GM18873 (cell line): ENCODE results near the gene TPRG1.

Experiments used
- ATAC-seq: cut with Tn5 transposase; IDR thresholded peaks from one replicate; pipeline ENCODE4 v1.9.1; 2021; ENCODE audit warnings: mild to moderate bottlenecking, moderate library complexity, moderate number of reproducible peaks; ENCODE audit not compliant: unreplicated experiment, low FRiP score

TPRG1 gene

DNA sequence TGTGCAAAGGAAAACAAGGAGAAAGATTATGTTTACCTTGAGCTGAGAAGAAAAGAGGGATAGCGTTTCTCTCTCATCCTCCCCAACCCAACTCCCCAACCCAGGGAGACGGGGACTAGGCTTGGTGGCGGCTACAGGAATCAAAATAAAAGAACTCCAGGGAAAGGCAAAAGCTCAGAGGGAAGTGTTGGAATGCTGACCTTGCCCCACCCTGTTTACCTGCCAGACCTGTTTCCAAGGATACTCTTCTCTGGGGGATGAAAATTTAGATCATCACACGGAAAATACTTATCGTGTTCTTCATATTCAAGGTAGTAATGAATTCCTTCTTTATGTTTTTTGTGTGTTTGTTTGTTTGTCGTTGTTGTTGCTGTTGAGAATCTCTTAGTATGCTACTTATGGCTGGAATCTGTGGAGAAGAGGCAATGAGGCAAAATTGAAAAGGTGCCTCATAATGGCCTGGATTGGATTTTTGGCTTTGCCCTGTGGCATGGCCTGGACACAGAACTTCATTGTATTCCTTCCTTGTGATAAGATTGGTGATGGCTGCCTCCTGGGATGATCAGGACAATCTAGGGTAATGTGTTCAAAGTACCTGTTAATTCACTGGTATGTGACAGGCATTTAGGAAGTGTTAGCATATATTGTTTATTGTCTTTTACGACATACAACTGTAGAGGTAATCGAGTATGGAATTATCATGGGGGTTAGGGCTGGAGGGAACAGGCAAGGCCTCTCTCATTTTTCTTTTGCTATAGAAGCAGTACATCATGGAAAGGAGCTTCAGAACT is 11.1 kb upstream of the TPRG1 start:
- no peak for ATAC-seq

DNA sequence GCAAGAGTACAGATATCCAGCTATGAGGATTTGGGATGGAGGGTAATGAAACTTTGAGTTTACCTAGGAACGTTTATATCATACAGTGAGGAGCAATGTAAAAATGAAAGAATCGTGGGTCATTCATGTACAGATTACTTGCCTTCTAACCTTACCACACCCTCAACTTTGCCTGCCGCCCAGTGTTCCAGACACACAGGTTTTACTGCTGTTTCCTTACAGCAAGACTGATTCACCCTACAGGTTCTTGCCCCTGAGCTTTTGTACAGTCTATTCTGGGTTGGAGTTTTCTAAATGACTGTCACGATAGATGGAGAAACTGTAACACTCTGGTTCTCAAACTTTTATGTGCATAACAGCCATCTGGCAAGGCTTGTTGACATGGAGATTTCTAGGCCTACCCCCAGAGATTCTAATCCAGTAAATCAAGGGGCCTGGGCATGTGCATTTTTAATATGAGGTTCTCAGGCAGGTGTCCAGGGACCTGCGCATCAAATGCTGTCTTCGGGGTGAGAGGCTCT is 6.6 kb upstream of the TPRG1 start:
- ATAC-seq, result no peak

DNA sequence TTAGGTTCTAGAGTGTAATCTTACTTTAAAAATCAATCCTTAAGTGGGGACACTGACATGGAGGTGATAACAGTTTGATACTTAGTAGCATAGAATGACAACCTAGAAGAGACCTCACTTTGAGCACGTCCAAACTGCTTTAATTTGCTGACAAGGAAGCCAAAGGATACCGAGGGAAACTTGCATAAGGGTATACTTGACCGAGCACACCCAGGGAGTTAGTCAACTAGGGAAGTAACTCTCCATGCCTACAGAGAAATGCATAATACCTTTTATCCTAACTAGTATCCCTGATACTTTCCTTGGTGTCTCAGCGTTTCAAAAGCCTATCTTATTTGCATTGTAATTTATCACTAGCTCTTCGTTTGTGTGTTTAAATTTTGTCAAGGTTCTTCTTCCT is 5.5 kb upstream of the TPRG1 start:
- ATAC-seq, result no peak

DNA sequence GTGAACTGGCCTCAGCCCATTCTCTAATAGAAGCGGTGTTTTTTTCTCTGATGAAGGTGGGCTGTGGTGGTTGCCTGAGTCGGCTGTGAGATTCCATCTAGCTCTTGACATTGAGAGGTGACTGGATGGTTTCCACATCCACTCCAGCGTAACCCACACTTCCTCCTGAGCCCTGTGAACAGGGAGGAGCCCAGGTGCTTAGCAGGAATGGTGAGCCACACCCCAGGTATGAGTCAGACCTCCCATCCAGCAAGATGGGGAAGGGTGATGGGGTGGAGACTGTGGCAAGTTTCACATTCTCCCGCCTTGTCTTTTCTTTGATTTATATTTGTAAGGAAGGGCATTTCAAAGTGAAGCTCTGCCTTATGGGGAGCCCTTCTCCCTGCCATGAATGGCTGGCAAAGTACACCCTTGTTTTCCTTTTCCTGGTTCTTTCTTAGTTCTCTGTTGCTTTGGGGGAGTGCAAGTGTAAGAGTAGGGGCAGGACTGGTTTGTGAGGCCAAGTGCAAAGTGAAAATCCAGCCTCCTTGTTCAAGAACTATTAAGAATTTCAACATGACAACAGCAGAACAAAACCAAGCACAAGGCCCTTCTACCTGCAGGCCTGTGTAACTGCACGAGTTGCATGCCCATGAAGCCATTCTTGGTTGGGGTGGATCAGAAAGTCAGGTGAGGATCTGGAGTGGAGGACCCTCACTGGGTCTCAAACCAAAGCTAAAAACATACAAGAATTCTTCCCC is 4.6 kb upstream of the TPRG1 start:
- ATAC-seq, result no peak

DNA sequence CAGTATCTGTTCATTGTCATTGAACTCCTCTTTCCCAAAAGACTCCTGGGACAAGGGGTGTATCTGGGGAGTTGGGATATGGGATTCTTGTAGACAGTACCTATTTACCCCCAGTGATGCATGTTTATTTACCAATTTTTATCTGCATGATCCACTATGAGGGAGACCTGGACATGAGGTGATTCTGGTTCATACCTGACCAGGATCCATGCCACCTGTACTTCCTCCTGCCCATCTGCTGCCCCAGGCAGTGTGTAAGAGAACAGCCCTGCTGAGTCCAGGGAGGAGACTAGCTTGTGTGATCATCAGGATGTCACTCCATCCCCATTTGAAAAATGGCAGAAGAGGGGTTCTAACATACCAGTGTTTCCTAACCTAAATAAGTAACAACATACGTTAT is 3.1 kb upstream of the TPRG1 start:
- ATAC-seq, result no peak

DNA sequence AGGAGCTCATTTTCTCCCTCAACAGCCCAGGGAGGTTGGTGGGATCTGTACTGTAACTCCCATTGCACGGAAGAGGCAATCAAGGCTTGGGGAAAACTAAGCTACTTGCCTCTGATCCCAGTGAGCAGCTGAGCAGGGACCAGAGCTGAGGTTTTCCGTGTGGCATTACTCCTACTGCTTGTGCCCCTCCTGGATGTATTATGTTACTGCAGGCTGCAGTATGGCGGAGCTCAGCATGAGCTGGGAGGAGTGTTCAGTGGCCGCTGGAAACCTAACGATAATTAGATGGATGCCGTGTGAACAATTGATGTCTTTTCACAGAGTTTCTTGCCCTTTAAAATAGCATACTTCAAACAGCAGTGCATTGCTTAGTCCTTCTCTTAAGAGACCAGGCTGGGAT is 2.0 kb upstream of the TPRG1 start:
- no peak for ATAC-seq

DNA sequence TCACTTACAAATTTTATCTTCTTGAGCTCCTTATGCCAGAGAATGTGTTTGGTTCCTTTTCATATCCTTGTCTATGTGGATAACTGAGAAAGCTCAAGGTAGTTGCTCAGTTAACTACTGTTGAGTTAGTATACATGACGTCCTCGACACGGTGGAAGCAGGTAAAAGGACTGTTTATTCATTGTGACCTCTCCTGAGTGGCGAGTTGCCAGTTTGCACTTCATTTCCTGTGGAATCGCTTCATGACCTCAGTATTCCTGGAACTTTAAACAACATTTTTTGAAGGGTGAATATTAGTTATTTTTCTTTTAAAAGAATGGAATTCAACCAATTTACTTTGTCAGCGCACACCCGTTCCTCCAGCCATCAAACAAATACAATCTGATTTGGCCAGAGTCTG is 1.2 kb upstream of the TPRG1 start:
- no peak for ATAC-seq

DNA sequence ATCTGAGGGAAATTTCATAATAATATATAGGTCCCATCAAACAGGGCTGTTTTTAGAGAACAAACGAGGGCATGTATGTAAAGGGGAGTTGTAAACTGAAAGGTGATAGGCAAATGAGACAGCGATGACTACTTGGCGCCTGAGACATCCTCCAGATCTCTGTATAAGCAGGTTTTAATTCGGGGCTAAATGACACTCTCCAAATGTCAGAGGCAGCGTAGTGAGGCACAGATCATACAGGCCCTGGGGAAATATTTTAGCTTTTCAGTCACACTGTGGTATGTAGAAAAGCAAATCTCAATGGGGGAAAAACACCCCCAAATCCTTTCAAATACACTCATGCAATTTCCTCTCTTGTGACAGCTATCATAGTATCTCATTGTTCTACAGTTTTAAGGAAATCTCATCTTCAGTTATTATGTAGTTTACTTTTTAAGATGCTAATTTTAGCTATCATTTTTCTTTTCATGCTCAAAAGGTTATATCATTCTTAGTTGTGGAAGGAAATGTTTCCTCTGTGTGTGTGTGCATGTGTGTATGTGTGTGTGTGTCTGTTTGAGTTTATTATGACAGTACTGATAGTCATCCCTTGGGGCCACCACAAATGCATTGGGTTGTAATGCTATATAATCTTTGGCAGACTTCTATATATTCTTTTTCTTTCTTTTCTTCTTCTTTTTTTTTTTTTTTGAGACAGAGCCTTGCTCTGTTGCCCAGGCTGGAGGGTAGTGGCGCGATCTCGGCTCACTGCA is 1.1 kb downstream of the TPRG1 start:
- no peak for ATAC-seq

DNA sequence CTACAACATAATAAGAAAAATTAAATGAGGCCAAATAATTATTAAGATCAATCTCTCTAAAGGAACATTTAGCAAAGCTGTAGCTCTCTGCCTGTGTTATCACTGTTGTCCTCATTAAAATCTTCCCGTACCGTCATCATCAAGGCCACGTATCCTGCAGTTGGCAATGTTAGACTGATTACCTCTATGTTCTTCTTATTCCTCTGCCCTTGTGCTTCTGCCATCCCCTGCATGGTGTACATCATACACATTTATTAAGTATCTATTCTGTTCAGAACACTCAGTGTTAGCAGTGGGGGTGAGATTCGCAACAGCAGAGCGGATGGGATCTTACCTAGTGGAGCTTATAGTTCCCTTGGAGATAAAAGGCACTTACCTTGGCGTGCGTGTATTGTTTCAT is 12.8 kb downstream of the TPRG1 start:
- no peak for ATAC-seq

DNA sequence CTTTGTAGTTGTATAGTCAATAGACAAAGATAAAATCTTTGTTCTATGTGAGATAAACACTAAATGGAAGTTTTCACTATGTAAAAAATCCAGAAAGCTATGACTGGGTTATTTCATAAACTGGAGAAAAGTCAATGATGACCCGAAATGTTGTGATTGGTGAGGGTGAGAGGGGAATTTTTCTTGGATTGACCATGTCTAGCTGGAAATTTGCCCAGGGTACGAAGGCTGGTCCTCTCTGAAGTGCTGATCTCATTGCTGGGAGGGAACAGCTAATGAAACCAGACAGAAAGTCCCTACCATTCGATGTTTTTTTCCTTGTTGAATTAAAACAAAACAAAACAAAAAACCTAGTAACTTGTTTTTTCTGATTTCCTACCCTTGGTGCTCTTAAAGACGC is 14.3 kb downstream of the TPRG1 start:
- no peak for ATAC-seq

DNA sequence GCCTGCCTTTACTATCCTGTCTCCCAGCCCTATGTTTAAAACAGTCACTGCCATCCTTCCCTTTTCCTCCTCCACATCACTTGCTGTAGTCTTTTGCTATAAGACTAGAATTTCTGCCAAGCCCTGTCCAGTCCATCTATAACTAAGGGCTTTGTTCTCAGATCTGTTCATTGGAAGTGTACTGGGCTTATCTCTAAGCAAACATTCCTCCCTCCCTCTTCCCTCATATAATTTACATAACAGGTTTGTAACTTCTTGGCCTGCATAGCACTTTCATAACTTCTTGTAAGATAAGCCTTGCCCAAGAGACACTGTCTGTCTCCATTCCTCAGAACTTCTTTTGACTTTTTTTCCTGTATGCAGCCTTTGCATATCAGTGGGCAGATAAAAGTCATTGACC is 16.7 kb downstream of the TPRG1 start:
- ATAC-seq, result no peak

DNA sequence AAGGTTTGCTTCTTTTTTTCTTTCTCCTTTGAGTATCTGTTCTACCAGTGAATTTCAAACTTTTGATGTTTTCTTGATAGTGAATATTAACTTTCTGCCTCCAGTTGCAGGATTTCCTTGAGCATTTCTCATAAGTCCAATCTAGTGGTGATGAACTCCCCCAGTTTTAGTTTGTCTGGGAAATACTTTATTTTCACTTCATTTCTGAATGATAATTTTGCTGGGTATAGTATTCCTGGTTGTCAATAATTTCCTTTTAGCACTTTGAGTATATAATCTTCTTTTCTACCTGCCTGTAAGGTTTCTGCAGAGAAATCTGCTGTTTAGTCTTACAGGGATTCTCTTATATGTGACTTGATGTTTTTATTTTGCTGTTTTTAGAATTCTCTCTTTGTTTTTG is 21.0 kb downstream of the TPRG1 start:
- no peak for ATAC-seq

DNA sequence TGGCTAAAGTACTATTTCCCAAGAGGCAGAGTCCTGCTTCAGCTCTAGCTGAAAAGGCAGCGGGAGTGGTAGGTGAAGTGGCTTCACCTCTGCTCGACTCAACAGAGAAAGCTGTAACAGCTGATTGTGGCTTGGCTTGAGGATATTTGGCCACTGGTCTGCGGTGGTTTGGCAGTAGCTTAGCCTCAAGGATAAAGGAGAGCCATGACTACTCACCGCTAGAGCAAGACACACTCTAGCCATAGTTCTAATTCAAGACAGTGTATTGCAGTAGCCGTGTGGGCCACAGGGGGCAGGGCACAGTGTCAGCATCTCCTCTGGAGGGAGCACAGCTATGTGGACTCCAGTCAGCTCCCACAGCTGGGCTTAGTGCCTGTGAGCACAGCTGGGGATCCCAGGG is 23.5 kb downstream of the TPRG1 start:
- no peak for ATAC-seq

DNA sequence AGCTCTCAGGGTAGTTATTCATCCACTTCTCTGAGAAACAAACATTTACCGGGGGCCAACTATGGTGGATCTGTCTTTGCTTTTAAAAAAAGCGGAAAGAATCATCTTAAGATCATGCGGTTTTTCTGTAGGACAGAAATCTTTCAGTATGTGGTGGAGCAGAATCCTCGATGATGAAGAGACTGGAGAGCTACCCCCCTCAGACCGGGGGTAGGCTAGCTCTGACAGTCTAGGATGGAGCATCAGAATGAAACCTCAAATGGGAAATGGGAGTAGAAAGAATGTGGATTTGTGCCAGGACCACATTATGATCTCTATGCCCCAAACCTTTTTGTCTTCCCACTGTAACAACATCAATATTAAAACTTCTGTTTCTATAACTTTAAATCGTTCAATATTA is 30.3 kb downstream of the TPRG1 start:
- no peak for ATAC-seq

DNA sequence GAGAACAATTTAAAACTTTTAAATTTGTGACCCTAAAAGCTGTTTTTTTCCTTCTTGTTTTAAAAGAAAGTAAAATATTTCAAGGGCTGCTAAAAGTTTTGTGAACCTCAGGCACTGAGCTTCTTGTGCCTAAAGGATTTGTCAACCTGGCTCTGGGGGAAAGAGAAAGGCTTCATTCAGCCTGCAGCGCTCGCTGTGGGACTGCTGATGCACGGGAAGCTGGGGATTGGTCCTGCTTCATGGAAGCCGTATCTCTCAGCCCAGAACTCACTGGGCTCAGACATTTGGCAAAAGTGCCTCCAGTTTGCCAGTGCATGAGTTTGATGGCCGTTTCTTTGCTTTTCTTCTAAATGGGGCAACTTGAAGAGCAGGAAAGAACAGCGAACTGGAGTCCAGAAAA is 30.8 kb downstream of the TPRG1 start:
- no peak for ATAC-seq

DNA sequence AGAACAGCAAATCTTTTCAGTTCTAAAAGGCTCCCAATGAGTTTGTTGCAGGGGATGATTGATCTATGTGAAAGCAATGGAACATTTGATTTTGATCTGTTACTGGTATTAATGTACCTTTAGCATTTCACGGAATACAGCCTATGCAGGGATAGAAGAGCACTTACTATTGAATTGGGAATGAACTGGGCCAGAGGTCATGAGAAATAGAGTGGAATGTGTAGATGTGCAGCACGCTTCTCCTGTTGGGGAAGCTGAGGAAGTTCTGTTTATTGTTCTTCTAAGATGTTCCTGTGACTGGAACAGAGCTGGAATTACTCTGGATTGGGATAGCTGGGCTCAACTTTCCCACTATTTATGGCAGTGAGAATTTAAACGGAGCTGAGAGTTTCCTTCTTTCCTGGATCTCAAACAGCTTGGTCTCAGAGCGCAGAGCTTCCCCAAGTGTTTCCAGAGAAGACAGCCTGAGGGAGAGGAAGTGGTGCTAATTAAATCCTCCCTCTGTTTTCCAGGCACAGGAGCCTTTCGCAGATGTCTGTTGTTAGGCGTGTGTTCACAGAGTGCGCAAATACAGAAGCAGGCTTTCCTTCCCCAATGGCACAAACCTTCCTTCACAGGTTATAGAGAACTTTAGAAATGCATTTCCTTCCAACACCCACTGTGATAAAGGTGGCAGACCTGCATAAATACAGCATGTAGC is 32.5 kb downstream of the TPRG1 start:
- no peak for ATAC-seq

DNA sequence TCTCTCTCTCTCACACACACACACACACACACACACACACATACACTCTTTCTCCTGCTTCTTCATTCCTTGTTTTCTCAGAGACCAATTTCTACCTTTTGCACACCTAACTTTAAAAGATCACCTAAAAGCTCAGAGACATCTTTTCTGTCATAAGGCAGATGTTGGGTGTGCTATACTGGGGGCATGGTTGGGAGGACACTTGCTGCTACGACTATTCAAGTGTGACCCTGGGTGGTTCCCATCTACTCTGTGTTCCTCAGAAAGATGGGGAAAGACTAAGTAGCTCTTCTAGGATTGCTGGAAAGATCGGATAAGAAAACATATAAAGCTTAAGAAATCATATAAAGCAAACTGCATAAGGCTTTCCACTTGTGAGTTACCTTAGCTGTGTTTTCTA is 33.2 kb downstream of the TPRG1 start:
- ATAC-seq, result no peak

DNA sequence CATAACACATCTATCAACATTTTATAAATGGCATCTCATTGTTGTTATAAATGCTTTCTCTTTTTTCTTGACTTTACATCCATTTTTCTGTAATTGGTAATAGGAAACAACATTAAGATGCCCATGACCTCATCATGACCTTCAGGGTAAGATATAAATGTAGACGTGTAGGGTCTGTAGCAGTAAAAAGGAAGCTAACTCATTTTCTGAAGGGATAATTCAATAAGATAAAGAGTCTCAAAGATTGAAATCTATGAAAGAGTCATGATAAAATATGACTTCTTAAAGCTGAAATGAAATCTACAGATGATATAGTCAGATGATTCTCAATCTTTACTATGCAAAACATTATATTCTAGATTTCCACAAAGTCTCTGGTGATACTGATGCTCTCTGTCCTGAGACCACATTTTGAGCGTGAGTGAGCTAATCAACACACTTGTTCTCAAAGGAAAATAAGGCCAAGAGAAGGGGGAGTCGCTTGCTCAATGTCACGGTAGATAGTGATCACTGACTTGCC is 38.5 kb downstream of the TPRG1 start:
- ATAC-seq, result no peak

DNA sequence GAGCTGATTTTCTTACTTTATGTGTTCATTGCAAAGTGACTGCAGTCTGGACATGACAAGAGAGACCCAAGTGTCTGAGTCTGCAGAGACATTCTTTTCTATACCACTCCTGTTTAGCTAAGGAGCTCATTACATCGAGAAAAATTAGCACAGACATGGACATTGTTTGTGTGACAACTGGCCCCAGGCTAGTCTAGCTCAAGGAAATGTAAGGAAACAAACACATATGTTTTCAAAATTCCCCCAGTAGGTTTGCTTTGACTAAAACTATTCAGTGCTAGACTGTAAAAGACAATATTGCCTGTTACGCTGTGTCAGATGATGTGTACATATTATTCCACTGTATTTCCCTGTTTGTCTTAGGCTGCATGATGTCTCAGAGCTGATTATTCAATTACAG is 40.9 kb downstream of the TPRG1 start:
- no peak for ATAC-seq

DNA sequence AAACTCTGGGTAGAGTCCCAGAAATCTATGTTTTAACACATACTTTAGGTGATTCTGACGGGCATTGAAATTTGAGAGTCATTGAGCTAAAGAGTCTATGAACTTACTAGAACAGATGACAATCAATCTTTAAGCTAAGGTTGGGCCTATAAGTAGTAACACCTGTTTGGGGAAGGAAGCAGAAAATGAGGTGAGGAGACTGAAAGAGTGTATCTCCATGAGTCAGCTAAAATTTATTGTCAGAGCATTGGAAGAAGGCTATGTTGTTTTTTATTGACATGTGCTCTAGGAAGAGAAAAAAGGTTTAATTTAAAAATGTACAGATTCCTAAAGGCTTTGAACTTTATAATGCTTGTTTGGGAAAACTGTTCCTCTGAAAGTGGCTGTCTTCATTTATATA is 42.9 kb downstream of the TPRG1 start:
- ATAC-seq, result no peak
